HEK293 (cell line): Measurements from ENCODE around the gene WDPCP.

Experiments used
- SP3 ChIP-seq: fragments of 450-650 bp; formaldehyde crosslinking; IDR thresholded peaks from 2 replicates; pipeline ENCODE4 v1.5.1; 2016; ENCODE audit warnings: missing biosample characterization, missing genetic modification characterization
- ZNF274 ChIP-seq, 2 experiments: fragments of 200-500 bp in 1 of 2; fragments of 450-650 bp in 1 of 2; sonication (Bioruptor generic) in 1 of 2; formaldehyde crosslinking in 1 of 2; IDR thresholded peaks; 2 replicates each; pipeline versions ENCODE4 v1.5.1 to v1.6.1; 2014 to 2016; ENCODE audit warnings: borderline replicate concordance in 1 of 2, inconsistent platforms in 1 of 2, low read length in 1 of 2, missing biosample characterization in 1 of 2, missing genetic modification characterization in 1 of 2
- ZNF549 ChIP-seq: fragments of 450-650 bp; IDR thresholded peaks from 2 replicates; pipeline ENCODE4 v1.5.1; 2018; ENCODE audit warnings: missing biosample characterization, missing genetic modification characterization, mild to moderate bottlenecking, inconsistent platforms, moderate library complexity
- TF ChIP-seq, protein P1 (sequence below): fragments of 450-650 bp; formaldehyde crosslinking; IDR thresholded peaks from 2 replicates; pipeline ENCODE4 v1.5.1; 2016; ENCODE audit warnings: missing biosample characterization, missing genetic modification characterization
- TF ChIP-seq, protein P2 (sequence below): fragments of 450-650 bp; formaldehyde crosslinking; IDR thresholded peaks from 2 replicates; pipeline ENCODE4 v1.5.1; 2016; ENCODE audit warnings: missing biosample characterization, missing genetic modification characterization

DNA sequence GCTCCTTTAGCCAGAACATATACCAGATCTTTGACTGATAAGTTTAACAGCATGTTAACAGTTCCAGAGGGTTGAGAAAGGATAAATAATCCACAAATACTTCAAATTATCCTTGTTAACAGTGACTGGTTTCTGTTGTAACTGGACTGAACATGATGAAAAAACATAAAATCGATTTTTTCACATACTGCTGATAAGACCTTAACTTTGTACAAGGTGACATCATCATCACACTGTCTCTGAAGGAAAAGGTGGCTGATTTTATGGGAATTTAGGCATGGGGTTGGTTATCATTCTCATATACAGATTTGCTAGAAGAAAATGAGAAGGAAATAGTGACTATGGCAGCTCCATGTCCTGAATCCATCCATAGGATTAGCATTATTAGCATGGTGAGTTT is 501.6 kb downstream of the WDPCP start:
- no peak for TF ChIP-seq SP3 (tag by site-specific recombination)
- TF ChIP-seq ZNF549 (tag by site-specific recombination) = no peak
- TF ChIP-seq, protein P1, sequence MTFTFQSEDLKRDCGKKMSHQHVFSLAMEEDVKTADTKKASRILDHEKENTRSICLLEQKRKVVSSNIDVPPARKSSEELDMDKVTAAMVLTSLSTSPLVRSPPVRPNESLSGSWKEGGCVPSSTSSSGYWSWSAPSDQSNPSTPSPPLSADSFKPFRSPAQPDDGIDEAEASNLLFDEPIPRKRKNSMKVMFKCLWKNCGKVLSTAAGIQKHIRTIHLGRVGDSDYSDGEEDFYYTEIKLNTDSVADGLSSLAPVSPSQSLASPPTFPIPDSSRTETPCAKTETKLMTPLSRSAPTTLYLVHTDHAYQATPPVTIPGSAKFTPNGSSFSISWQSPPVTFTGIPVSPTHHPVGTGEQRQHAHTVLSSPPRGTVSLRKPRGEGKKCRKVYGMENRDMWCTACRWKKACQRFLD (tag by site-specific recombination) = no peak
- TF ChIP-seq, protein P2, sequence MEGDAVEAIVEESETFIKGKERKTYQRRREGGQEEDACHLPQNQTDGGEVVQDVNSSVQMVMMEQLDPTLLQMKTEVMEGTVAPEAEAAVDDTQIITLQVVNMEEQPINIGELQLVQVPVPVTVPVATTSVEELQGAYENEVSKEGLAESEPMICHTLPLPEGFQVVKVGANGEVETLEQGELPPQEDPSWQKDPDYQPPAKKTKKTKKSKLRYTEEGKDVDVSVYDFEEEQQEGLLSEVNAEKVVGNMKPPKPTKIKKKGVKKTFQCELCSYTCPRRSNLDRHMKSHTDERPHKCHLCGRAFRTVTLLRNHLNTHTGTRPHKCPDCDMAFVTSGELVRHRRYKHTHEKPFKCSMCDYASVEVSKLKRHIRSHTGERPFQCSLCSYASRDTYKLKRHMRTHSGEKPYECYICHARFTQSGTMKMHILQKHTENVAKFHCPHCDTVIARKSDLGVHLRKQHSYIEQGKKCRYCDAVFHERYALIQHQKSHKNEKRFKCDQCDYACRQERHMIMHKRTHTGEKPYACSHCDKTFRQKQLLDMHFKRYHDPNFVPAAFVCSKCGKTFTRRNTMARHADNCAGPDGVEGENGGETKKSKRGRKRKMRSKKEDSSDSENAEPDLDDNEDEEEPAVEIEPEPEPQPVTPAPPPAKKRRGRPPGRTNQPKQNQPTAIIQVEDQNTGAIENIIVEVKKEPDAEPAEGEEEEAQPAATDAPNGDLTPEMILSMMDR = no peak
- TF ChIP-seq ZNF274 (IDR thresholded peaks at IDR 0.05; ENCODE audit: low read length) = no peak
- no peak for TF ChIP-seq ZNF274 (tag by site-specific recombination; IDR thresholded peaks at IDR 0.05; ENCODE audit: borderline replicate concordance)
